ENCODE data around the gene ANKRD12. TPM values are rescaled to one million over a fixed set of nuclear protein-coding genes. Genes with fewer than 3 reads are reported as not detected.

ANKRD12 gene
- total RNA-seq, 1 experiment from 2014 or later, result 43.4 TPM

- ChIA-PET POLR2A (interaction anchor here (1.8 kb wide), 1 partner anchor 13 kb away, joined by 6 read pairs; the partner anchor contains the start of gene TWSG1), CTCF (interaction anchor here (1.2 kb wide), 1 partner anchor 14 kb away, joined by 3 read pairs; the partner anchor contains the start of gene TWSG1)
- Mint-ChIP-seq H3K4me1 (no peaks in the 10 kb centered on the region), H3K36me3 (peaks cover 8% of the 10 kb centered on the region; the same call in 1 of the 2 replicates), H3K27me3 (ENCODE audit: low read depth) (no peaks in the 10 kb centered on the region), H3K27ac (no peak overlapping the region), H3K4me3 (no peak overlapping the region), H3K9me3 (peaks cover 3% of the 10 kb centered on the region; the same call in 1 of the 2 replicates)
- no peak for DNase-seq (ENCODE audit: low spot score)
- TF ChIP-seq USF2 (CRISPR knock-in tag; IDR thresholded peaks at IDR 0.05), result no peak
- TF ChIP-seq ZNF138 (CRISPR knock-in tag; conservative IDR thresholded peaks at IDR 0.05), result no peak
- no peak for ATAC-seq
These were observed 184.5 kb downstream of the ANKRD12 start for GRCh38 chr18:9321017-9321452.

- H3K27me3 Mint-ChIP-seq (ENCODE audit: low read depth), result no peaks in the 10 kb centered on the region
- peaks cover 3% of the 10 kb centered on the region; the same call in 1 of the 2 replicates for H3K9me3 Mint-ChIP-seq
- no peaks in the 10 kb centered on the region for H3K4me1 Mint-ChIP-seq
- ChIA-PET CTCF (interaction anchor here (1.2 kb wide), 1 partner anchor 13 kb away, joined by 3 read pairs; the partner anchor contains the start of gene TWSG1), POLR2A (interaction anchor here (1.8 kb wide), 1 partner anchor 12 kb away, joined by 6 read pairs; the partner anchor contains the start of gene TWSG1)
- ATAC-seq (no peak), DNase-seq (ENCODE audit: low spot score) (no peak)
- TF ChIP-seq ZNF232 (CRISPR knock-in tag; IDR thresholded peaks at IDR 0.05) (no peak), USF2 (CRISPR knock-in tag; IDR thresholded peaks at IDR 0.05) (no peak), ZNF138 (CRISPR knock-in tag; conservative IDR thresholded peaks at IDR 0.05) (no peak), E2F4 (CRISPR knock-in tag; IDR thresholded peaks at IDR 0.05; ENCODE audit: borderline replicate concordance, low read depth) (no peak)
- peaks cover 8% of the 10 kb centered on the region; the same call in 1 of the 2 replicates for H3K36me3 Mint-ChIP-seq
- no peak overlapping the region for H3K27ac Mint-ChIP-seq
- no peak overlapping the region for H3K4me3 Mint-ChIP-seq
These were observed 185.2 kb downstream of the ANKRD12 start for GRCh38 chr18:9321736-9322135.

GRCh38 chr18:9322744-9323143 is 186.2 kb downstream of the ANKRD12 start:
- ChIA-PET CTCF (interaction anchor here (1.1 kb wide), 1 partner anchor 12 kb away, joined by 3 read pairs; the partner anchor contains the start of gene TWSG1), POLR2A (interaction anchor here (1.8 kb wide), 1 partner anchor 11 kb away, joined by 6 read pairs; the partner anchor contains the start of gene TWSG1)
- Mint-ChIP-seq H3K4me1 (no peaks in the 10 kb centered on the region), H3K36me3 (peaks cover 8% of the 10 kb centered on the region; the same call in 1 of the 2 replicates), H3K9me3 (peaks cover 3% of the 10 kb centered on the region; the same call in 1 of the 2 replicates), H3K4me3 (no peak overlapping the region), H3K27me3 (ENCODE audit: low read depth) (no peaks in the 10 kb centered on the region), H3K27ac (no peak overlapping the region)
- no peak for TF ChIP-seq PREB (CRISPR knock-in tag; IDR thresholded peaks at IDR 0.05; ENCODE audit: borderline replicate concordance)
- DNase-seq (ENCODE audit: low spot score) (no peak), ATAC-seq (no peak)

GRCh38 chr18:9323750-9324445 is 187.3 kb downstream of the ANKRD12 start:
- peaks cover 9% of the 10 kb centered on the region for H3K9me3 Mint-ChIP-seq
- H3K27me3 Mint-ChIP-seq (ENCODE audit: low read depth), result no peaks in the 10 kb centered on the region
- POLR2A ChIA-PET, result no interaction called here
- H3K36me3 Mint-ChIP-seq, result peaks cover 8% of the 10 kb centered on the region; the same call in 1 of the 2 replicates
- no peak for DNase-seq (ENCODE audit: low spot score)
- no peak overlapping the region for H3K4me3 Mint-ChIP-seq
- ATAC-seq, result no peak
- CTCF ChIA-PET, result interaction anchor here (1.1 kb wide), 1 partner anchor 10 kb away, joined by 3 read pairs; the partner anchor contains the start of gene TWSG1
- no peaks in the 10 kb centered on the region for H3K4me1 Mint-ChIP-seq
- no peak overlapping the region for H3K27ac Mint-ChIP-seq
- TF ChIP-seq MYBL2 (CRISPR knock-in tag; IDR thresholded peaks at IDR 0.05) (no peak), USF2 (CRISPR knock-in tag; IDR thresholded peaks at IDR 0.05) (no peak), NR3C1 (CRISPR knock-in tag; conservative IDR thresholded peaks at IDR 0.05; ENCODE audit: low read depth) (no peak), ETV6 (CRISPR knock-in tag; IDR thresholded peaks at IDR 0.05) (no peak), ZNF219 (CRISPR knock-in tag; IDR thresholded peaks at IDR 0.05; ENCODE audit: borderline replicate concordance) (no peak), ZMAT4 (CRISPR knock-in tag; IDR thresholded peaks at IDR 0.05) (no peak), ATF3 (CRISPR knock-in tag; conservative IDR thresholded peaks at IDR 0.05) (no peak), ATF6 (CRISPR knock-in tag; IDR thresholded peaks at IDR 0.05) (no peak), ZNF232 (CRISPR knock-in tag; IDR thresholded peaks at IDR 0.05) (no peak), ATF2 (CRISPR knock-in tag; IDR thresholded peaks at IDR 0.05; ENCODE audit: borderline replicate concordance, low read depth) (no peak), GTF2I (CRISPR knock-in tag; conservative IDR thresholded peaks at IDR 0.05) (no peak)
